GM19455 (cell line): ENCODE results near the gene NUCKS1.
A peak's percentile ranks its signal among the peaks of the same experiment; 100 is the strongest.

Experiments used
- ATAC-seq: cut with Tn5 transposase; IDR thresholded peaks from one replicate; pipeline ENCODE4 v1.9.1; 2021; ENCODE audit not compliant: unreplicated experiment

NUCKS1 gene

DNA sequence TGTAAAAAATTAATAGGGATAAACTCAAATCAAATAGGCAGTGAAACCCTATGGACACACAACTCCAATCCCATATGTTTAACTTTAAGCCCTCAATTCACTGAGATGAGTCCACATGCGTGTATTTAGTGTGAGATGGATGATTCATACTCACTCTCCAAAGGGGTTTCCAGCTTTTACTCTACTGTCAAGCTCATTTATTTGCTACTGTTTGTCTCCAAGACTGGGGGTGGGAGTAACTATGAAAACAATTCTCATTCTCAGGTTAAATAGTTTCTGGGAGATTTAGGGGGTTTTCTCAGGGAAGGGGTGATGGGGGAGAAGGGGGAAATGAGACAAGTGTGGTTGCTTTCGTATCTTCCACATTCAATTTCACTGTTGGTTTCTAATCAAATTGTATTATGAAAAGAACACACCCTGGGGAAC, 22.6 kb upstream of the NUCKS1 start:
- ATAC-seq = no peak

DNA sequence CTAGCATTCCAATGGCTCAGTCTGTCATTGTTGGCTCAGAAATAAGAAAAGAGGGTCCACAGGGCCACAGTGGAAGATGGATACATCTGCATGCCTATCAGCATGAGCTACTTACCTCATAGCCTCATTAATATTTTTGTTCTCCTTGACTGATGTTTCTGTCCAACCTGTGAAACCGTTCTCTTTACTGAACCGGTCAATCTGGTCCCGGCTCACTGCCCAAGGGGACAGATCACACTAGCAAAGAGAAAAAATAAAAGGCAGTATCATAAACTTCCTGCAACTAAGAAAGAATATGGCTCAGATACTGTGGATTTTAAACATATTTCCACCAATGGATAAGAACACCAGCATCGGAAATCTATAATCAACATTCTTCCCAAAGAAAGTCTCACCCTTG, 20.6 kb upstream of the NUCKS1 start:
- no peak for ATAC-seq

DNA sequence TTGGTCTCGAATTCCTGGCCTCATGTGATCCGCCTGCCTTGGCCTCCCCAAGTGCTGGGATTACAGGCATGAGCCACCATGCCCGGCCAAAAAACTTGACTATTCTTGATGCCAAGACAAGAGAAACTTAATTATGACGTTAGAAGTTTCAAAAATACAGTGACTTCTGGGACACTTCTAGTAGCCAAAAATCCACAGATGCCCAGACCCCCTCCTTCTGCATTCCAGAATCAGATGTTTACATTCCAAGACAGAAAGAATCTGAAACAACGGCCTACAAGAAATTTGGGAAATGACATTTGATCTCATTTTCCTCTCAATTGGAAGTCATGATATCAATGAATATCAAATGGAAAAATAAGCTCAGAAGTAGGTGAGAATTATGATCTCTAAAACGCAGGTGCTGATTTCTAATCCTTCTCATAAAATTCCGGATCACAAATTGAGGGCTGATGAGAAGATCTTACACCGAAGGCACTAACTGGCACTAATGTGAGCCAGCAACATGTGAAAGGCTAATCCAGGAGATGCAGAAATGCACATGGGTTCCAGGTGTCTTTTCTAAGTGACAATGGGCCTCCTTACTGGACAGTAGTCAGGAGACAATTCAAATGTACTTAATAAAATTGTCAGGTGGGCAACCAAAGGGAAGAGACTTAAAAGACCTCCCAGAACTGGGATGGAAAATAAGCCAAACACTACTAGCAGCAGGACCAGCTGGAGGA, 19.8 kb upstream of the NUCKS1 start:
- no peak for ATAC-seq

DNA sequence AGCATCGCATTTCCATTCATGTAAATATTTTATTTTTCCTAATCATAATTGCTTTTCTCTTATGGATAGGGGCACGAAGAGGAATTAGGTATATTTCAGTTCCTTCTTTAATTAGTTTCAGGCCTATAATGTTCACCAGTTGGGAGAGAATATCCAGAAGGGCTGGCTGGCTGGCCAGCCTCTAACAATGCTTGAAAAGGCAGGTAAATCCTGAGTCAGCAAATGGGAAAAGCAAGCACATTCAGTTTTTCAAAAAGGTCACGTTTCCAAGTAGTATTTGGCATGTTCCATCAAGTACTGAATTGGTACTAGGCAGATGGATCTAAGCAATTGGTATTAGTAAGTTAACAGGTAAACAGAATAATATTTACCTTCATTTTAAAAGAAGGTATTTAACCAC, 17.3 kb upstream of the NUCKS1 start:
- no peak for ATAC-seq

DNA sequence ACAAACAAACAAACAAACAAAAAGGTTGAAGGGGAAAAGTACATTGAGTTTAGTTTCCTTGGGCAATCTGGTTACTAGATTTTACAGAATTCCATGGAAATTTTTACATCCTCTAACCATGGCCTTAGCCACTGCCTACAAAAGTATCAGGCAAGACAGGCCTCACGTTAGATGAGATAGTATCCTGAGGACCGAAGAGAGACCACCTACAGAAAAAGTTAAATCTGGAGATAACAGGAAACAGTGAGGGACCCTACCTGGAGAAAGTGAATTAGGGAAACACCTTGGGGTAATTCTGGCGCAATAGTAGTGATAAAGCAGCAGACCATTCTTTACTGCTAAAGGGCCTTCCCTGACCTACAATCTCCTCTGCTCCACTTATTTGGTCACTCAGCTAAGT, 16.6 kb upstream of the NUCKS1 start:
- ATAC-seq = no peak

DNA sequence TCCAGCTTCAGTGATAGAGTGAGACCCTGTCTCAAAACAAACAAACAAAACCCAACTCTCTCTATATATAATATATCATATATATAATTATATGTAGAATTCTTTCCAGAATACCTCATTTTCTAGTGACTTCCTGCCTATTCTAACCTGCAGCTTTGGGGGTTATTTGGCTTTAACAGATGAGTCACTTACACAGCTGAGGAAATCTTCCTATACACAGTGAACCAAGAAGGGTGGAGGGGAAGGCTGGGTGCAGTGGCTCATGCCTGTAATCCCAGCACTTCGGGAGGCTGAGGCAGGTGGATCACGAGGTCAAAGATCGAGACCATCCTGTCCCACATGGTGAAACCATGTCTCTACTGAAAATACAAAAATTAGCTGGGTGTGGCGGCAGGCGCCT, 16.1 kb upstream of the NUCKS1 start:
- no peak for ATAC-seq

DNA sequence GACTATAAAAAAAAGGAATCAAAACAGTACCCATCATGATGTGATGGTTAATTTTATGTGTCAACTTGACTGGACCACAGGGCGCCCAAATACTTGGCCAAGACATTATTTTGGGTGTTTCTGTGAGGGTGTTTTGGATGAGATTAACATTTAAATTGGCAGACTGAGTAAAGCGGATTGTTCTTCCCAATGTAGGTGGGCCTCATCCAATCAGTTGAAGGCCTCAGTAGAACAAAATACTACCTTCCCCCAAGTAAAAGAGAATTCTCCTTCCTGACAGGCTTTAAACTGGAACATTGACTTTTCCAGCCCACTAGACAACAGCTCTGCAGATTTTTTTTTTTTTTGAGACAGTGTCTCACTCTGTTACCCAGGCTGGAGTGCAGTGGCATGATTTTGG, 14.6 kb upstream of the NUCKS1 start:
- no peak for ATAC-seq

DNA sequence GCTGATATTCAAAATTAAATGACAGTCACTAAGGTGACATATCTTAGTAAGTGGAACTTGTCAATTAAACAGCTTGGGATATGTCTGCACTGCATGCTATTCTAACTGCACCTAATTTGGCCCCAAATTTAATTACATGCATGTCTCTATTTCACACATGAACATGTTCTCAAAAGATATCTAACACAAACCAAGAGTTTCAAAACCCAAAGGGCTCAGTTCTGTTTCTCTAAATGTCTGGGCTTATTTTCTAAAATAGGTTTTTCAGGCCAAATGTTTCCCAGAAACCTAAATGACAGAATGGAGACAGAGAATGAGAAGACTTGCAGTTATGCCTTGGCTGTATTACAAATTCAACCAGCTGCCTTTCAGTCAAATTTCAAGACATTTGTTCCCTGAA, 14.0 kb upstream of the NUCKS1 start:
- ATAC-seq = no peak

DNA sequence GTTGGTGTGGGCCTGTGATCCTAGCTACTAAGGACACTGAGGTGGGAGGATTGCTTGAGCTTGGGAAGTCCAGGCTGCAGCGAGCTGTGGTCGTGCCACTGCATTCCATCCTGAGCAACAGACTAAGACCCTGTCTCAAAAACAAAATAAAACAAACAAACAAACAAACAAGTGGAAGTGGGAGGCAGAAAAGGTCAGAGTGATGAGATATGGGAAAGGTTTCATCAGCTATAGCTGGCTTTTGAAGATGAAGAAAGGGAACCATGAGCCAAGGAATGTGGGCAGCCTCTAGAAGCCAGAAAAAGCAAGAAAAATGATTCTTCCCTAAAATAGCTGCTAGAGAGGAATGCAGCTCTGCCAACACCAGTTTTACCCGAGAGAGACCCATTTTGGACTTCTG, 10.6 kb upstream of the NUCKS1 start:
- no peak for ATAC-seq

DNA sequence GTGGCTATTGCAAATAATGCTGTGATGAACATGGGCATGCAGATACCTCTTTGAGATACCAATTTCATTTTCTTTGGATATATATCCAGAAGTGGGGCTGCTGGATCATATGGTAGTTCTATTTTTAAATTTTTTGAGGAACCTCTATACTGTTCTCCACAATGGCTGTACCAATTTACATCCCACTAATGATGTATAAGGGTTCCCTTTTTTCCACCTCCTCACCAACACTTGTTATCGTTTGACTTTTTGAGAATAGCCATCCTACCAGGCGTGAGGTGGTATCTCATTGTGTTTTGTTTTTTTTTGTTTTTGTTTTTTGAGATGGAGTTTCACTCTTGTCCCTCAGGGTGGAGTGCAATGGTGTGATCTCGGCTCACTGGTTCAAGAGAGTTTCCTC, 6.6 kb upstream of the NUCKS1 start:
- no peak for ATAC-seq

DNA sequence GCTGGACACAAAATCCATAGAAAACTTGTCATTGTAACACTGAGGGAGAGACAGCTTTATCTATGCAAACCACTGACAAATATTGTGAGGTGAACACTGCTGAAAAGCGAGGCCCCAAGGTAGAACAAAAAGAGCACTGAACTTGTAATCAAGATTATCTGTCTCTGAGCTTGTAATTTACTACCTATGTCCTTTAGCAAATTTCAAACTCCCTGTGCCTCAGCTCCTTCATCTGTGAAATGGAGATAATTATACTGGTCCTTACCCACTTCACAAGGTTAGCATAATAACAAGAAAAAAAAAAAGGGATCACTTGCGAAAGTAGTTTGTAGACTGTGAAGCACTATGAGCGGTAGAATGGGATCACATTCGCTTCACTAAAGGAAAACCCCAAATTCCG, 4.9 kb upstream of the NUCKS1 start:
- no peak for ATAC-seq

DNA sequence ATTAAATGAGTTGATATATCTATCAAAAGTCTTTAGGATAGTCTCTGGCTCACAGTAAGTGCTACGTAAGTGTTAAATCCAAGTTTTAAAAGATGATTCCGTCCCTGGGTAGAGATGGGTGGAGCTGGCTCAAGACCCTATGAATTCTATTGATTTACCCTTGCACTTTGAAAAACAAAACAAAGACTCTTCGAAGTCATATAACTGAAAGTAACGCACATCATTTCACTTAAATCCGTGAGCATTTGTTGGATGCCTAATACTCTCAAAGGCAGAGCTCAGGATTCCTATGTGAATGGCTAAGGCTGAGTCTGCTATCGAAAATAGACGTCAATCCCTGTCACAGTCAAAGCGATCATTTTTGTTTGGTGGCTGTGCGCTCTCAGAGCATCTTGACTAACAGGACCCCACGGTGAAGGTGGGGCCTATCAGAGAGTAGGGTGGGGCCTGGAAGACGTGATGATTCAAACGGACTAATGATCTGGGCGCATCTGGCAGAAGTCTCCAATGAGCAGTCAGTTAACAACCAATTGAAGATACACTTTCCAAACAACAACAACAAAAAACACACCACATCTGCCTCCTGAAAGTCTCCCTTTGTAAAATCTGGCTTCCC, 1.2 kb upstream of the NUCKS1 start:
- no peak for ATAC-seq

DNA sequence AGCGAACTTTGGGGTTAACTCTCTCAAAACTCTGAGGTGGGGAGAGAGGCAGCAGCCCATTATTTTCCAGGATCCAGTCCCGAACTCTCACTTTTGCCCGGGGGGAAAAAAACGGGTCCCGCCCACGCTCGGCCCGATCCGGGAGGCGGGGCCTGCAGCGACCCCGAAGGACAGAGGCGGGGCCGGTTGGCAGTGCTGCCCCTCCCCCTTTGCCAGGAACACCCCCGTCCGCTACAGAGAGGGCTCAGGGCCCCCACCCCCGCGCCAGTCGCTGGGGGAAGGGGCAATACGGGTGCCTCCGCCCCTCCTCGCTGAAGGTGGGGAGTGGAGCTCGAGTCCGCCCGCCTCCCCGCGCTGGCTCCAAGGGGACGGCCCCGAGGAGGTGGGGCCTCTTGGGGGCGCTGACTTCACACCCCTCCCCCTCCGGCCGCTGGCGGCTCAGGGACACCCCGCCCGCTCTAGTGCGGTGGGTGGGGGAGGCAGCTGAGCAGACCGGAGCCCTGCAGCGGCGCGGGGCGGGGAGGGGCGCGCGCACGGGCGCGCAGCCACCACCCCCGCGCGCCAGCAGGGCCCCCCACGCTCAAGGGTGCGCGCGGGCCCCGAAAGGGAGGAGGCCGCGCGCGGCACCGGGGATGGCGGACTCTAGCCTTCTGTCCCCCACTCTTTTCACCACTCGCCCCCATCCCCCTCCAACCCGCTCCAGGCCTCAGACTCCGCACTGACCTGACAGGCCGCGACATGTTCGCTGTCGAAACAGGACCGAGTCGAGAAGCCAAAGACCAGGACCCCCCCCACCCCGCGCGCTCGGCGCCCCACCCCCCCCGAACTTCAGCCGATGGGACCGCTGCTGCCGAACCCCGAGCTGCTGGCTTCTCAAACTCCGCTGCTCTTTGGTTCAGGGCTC, 496 bp downstream of the NUCKS1 start:
- ATAC-seq = peak; percentile 60

DNA sequence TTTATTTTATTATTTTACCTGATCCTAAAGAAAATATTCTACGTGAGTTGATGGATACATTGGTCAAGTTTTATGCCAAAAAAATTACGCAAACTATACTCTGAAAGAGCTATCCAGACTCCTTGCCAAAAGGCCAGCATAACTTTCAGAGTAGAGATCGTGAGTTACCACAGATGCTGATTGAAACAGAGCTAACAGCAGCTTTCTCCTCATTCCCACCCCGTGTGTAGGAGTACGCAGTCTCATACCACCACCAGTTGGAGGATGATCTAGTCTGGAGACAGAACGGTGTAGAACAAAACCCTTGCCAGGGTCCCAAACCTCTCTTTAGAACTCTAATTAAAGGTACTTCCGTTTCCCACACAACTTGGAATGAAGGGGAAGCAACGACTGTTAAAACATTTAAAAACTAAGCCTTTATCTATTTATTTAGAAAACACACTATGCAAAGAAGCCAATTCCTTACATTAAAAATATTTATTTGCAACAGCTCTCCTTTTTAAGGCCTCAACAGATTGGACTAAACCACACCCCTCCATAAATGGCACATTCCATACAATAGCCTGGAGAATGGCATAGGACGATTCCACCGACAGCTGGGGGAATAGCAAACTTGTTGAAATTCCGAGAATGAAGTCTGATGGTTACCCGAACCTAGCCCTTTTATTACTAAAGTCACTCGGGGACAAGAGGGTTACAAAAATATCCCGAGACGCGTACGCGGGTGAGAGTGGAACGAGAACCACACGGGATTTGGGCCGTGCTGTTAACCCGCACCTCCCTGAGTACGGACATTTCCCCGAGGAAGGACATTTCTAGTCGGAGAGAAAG, 1.4 kb downstream of the NUCKS1 start:
- ATAC-seq = peak; percentile 11

DNA sequence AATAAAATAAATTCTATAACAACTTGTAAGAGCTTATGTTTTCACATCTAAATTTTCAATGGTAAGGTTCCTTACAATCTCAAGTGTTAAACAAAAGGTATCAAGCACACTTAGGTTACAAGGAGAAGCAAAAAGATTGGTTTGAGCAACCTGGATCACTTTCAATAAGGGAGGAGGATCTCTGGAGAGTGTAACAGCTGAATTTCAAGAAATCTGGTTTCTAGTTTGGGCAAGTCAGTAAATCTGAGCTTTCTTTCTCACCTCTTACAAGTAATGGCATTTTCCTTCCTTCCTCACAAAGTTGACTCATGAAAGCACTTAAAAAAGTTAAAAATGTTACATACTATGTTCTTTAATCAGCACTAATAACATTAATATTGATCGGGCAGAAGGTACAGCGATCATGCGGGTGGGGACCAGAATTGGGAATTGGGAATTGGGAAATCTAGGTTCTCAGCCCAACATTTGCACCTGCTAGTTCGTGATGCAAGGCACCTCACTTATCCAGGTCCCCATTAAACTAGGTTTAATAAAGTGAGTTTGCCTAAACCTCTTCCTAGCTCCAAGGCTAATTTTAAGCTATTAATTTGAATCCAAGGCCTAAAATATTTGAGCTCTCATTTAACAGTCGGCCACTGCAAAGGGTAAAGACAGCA, 3.1 kb downstream of the NUCKS1 start:
- no peak for ATAC-seq

DNA sequence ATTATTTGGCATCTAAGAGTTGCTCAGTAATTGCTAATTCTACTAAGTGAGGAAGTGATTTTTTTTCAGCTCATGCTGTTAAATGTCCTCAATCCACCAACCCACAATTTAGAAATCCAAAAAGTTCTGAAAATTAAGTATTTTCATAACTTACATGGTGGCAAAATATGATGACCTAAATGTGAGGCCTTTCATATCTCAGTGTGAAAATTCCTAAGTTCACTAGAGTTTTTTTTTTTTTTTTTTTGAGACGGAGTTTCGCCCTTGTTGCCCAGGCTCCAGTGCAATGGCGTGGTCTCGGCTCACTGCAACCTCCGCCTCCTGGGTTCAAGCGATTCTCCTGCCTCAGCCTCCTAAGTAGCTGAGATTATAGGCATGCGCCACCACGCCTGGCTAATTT, 5.6 kb downstream of the NUCKS1 start:
- no peak for ATAC-seq

DNA sequence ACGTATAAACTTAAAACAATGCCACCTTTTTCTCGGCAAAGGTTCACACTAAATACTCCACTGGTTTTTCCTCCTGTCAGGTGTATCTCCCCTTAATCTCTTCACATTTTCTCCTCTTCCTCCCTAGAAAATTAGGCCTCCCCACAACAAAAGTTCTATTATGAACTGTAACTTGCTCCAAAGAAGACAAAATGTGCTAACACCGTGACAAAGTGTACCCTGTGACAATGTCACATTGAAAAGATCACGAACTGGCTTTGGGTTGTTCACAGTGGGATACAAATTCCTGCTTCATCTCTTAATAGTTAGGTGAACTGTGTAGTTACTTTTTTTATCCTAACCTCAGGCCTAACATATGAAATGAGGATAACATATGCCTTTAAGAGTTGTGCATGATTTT, 6.0 kb downstream of the NUCKS1 start:
- no peak for ATAC-seq

DNA sequence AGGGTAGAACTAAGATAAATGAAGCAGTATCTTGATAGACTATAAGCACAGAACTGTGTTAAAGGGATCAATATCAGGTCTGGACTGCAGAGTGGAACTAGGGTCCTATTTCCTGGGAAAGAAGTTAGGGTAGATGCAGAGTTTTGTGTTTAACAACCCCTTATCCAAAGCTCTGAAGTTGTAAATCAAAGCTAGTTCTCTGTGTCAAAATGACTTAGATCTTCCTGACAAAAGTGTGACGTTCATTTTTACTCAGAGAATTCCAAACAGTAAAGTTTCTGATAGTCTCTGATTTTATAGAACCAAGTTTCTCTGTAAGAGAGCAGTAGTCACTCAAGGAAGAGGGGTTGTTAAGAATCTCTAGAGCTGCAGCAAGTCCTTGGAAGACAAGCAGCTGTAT, 8.3 kb downstream of the NUCKS1 start:
- no peak for ATAC-seq

DNA sequence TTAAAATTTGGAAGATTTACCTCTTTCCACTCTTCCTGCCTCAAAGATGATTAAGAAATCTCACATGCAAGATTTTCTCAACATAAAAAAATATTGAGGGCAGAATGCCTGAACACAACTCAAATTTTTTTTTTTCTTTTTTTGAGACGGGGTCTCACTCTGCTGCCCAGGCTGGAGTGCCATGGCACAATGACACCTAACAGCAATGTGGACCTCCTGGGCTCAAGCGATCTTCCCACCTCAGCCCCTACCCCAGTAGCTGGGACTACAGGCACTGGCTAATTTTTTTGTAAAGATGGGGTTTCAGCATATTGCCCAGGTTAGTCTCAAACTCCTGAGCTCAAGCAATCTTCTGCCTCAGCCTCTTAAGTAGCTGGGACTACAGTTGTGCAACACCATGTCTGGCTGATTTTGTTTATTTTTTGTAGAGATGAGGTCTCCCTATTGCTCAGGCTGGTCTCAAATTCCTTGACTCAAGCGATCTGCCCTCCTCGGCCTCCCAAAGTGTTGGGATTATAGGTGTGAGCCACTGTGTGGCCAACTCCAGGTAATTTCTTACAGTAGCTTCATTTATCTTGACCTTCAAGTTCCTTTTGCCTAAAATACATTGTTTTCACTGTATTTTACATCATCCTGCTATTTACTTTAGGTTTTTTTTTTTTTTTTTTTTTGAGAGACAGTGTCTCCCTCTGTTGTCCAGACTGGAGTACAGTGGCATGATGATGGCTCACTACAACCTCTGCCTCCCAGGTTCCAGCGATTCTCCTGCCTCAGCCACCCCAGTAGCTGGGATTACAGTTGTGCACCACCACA, 10.4 kb downstream of the NUCKS1 start:
- ATAC-seq = no peak

DNA sequence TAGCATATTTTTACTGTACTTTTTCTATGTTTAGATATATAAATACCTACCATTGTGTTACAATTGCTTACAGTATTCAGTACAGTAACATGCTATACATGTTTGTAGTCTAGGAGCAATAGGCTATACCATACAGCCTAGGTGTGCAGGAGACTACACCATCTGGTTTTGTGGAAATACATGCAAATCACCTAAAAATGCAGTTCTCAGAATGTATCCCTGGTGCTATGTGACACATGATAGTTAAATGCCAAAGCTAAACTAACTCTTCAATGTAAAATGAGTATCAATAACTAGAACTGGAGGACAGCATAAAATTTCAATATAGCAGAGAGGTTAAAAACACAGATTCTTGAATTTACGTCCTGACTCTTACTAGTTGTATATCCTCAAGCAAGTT, 14.8 kb downstream of the NUCKS1 start:
- ATAC-seq = no peak
